Inflammatory macrophage treated with lipopolysaccharide for 1 hour (primary cell): ENCODE measurements around the gene PVR.
"Not testable (repeated sequence)": the region's sequence is repeated elsewhere in the genome, so short reads cannot be mapped to it uniquely, and the experiment has no call there.

Experiments
- DNase-seq, 2 donors: peaks; one replicate each; pipeline ENCODE4 v3.0.0-alpha.2; 2020 to 2022

Gene PVR

DNA sequence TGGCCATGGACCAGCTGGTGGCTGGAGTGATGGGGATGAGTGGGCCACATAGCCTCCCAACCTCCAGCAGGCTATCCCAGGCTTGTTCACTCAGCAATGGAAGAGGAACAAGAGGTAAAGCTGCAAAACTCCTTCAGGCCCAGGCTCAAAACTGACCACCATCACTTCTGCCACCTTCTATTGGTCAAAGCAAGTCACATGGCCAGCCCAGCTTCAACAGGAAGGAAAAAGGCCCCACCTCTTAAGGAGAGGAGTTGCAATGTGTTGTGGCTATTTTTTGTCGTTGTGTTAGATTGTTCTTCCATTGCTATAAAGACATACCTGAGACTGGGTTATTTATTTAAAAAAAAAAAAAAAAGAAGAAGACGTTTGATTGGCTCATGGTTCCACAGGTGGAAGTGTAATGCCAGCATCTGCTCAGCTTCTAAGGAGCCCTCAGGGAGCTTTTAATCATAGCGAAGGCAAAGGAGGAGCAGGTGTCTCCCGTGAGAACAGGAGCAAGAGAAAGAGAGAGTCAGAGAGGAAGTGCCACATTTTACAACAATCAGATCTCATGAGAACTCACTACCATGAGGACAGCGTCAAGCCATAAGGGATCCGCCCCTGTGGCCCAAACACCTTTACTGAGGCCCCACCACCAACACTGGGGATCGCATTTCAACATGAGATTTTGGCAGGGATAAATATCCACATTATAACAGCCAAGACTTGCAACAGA is 24.9 kb upstream of the PVR start:
- no peak for DNase-seq

DNA sequence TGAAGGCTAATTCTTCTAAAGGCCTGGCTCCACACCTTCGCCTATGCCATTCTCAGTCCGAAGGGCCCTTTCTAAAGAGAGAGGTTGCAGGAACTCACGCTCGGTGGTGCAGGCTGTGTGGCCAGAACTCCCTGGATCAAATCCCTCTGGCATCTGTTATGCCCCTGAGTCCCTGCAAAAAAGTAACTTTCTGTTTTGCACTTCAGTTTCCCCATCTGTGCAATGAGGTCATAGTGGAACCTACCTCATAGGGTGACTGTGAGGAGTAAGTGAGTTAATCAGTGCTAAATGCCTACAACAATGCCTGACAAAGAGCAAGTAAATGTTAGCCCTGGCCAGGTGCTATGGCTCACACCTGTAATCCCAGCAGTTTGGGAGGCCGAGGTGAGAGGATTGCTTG is 23.0 kb upstream of the PVR start:
- peak; percentile 51 to 59 for DNase-seq

DNA sequence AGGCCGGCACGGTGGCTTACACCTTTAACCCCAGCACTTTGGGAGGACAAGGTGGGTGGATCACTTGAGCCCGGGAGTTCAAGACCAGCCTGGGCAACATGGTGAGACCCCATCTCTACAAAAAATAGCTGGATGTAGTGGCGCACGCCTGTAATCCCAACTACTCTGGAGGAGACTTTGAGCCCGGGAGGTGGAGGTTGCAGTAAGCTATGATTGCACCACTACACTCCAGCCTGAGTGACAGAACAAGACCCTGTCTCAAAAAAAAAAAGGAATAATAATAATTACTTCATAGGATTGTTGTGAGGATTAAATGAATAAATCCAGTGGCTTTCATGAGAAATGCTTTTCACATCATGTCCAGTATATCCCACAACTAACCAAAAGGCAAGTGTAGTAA is 22.3 kb upstream of the PVR start:
- DNase-seq: no peak

DNA sequence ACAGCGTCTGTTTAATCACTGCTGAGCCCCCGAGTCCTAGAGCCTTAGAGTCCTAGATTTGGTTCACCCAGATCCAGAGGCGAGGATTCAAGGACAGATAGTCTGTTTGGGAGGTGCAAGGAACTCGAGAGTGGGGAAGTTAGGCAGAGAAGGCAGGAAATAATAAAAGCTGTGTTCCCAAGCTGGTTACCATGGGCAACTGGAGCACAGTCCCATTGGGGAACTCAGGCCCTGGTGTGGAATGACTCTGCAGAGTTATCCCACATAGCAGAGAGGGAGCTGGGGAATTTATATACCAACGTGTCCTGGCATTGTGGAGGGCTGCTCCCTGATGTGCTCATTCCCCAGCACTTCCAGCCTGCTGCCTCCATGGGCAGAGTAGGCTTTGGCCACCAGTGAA is 20.6 kb upstream of the PVR start:
- DNase-seq: peak; percentile 54 to 65

DNA sequence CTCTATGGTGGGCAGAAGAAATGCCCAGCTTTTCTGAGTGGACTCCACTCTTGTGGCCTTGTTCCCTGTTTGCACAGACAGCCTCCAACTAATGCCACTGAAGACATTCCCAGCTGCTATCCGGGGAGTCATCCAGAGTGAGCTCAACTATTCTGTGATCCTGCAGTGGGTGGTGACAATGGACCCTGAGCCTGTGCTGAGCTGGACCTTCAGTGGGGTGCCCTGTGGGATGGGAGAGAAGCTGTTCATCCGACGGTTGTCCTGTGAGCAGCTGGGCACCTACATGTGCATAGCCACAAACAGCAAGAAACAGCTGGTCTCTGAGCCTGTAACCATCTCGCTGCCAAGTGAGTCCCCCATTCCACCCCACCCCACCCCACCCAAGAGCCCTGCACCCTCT is 20.1 kb upstream of the PVR start:
- DNase-seq: no peak

DNA sequence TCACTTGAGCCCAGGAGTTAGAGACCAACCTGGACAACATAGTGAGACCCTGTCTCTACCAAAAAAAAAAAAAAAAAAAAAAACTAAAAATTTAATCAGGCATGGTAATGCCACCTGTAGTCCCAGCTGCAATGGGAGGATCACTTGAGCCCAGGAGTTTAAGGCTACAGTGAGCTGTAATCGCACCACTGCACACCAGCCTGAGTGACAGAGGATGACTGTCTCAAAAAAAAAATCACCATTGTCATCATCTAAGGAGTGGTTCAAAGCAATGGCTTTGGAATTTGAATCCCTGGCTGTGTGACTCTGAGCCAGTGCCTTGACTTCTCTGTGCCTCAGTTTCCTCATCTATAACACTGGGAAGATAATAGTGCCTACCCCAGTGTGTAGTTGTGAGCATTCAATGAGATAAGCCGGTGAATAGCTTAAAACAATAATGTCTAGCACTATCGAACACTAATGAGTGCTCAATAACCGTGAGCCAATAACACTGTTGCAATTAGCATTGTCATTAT is 18.8 kb upstream of the PVR start:
- no peak for DNase-seq

DNA sequence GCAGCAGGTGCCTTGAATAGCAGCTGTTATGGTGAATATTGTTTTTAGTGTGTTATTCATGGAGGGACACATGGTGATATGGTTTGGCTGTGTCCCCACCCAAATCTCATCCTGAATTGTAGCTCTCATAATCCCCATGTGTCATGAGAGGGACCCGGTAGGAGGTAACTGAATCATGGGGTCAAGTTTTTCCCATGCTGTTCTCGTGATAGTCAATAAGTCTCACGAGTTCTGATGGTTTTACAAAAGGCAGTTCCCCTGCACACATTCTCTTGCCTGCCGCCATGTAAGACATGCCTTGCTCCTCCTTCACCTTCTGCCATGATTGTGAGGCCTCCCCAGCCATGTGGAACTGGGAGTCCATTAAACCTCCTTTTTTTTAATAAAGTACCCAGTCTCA is 18.1 kb upstream of the PVR start:
- not testable (repeated sequence) for DNase-seq

DNA sequence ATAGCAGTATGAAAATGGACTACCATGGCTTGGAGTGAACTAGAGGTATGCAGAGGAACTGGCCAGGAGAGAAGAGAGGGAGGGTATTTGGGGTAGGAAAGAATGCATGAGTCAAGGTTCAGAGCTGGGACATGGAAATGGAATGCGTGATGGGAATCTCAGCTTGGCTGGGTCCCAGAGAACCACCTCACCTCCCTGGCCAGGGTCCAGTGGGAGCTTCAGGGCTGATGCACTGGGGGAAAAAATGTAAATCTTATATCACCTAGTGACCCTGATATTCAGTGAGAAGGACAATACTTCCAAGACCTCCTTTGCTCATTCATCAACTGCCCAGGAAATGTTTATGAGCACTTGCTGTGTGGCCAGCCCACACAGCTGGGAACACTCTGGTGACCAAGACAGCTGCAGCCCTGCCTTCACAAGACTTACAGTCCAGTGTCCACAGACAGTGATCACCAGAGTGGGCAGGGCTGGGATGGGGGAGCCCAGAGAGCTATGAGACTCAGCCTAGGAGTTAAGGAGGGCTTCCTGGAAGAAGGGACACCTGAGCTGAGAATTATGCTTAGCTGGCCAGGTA is 17.6 kb upstream of the PVR start:
- DNase-seq: no peak

DNA sequence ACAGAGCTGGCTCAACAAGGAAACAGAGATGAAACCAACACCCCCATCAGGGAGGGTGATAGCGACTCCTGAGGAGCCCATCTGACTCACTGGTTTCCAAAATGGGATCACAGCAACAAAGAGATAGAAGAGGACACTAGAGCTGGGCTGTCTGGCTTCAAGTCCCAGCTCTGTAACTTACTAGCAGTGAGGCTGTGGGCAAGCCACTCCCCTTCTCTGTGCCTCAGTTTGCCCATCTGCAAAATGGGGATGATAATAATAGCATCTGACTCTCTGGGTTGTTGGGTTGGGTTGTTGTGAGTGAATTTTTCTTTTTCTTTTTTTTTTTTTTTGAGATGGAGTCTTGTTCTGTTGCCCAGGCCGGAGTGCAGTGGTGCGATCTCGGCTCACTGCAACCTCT is 16.1 kb upstream of the PVR start:
- DNase-seq: no peak

DNA sequence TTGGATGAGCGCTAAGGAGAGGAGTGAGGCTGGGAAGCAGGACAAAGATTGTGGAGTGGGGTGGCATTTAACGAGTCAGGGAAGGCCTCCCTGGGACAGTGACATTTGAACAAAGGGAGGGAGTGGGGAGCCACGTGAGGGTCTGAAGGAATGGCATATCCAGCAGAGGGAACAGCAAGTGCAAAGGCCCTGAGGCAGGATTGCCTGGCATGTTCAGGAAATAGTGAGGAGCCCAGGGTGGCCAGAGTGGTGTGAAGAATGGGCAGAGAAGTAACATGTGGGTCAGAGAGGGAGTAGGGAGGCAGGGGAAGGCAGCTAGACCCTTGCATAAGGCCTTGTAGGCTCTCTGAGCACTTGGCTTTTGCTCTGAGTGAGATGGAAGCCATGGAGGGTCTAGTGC is 14.9 kb upstream of the PVR start:
- DNase-seq: no peak

DNA sequence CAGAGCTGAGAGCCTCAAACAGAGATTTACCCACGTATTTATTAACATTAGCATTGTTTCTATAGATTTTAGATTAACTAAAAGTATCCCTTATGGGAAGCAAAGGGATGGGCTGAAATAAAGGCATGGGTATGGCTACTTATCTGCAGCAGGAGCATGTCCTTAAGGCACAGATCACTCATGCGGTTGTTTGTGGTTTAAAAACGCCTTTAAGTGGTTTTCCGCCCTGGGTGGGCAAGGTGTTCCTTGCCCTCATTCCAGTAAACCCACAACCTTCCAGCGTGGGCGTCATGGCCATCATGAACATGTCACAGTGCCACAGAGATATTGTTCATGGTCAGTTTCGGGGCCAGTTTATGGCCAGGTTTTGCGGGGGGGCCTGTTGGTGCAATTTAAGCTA is 12.1 kb upstream of the PVR start:
- DNase-seq: not testable (repeated sequence)

DNA sequence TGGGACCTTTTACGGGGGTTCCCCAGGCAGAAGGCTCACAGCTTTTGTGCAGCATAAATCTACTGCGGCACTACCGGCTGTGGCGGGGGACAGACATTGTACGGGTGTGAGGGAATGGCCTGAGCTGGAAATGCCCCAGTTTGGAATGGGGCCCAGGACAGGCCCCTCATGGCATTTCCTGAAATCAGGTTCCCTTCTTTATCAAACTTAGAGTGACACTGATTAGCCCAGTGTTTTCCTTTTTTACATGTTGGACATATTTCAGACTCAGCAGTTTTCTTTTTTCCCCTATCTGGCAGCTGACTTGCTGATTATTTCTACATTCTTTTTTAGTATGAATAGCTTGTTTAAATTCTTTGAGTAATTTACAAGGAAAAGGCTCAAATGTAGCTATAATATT is 9.7 kb upstream of the PVR start:
- DNase-seq: not testable (repeated sequence)

DNA sequence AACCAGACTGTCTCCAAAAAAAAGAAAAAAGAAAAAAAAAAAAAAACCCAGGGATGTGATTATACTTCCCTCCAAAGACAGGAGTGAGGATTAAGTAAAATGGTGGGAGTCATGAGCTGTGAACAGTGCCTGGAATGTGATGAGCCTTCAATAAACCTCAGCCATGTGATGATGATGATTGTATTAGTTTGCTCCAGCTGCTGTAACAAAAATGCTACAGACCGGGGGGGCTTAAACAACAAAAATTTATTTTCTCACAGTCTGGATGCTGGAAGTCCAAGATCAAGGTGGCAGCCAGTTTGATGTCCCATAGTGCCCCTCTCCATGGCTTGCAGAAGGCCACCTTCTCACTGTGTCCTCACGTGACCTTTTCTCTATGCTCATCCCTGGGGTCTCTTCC is 8.9 kb upstream of the PVR start:
- no peak for DNase-seq

DNA sequence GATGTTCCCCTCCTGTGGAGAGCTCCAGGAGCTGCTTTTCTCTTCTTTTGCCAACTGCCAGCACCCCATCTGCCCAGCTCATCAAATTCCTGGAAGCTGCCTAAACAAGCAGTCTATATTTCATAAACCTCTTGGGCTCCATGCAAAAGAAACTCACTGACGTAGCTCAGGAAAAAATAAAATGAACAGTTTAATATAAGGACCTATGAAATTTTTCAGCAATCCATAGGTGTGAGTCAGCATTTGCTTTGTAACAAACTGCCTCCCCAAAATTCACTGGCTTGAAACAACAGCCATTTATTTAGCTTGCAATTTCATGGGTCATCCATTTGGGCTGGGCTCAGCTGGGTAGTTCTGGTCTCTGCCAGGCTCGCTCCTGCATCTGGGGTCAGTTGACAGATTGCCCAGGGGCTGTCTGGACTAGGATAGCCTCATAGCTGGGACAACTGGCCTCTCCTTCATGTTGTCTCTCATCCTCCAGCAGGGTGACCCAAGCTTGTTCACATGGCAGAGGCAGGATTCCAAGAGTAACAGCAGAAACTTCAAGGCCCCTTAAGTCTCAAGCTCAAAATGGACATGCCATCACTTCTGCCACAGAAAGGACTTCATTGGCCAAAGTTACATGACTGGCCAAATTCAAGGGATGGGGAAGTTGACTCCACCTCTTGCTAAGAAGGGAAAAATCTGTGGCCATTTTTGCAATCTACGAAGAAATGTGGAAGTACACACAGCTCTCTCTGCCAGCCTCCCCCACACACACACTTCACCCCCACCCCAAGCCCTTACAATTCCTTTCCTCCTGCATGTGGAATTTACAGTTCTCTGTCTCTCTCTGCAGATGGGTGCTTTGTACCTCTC is 7.9 kb upstream of the PVR start:
- DNase-seq: peak; percentile 89 to 93

DNA sequence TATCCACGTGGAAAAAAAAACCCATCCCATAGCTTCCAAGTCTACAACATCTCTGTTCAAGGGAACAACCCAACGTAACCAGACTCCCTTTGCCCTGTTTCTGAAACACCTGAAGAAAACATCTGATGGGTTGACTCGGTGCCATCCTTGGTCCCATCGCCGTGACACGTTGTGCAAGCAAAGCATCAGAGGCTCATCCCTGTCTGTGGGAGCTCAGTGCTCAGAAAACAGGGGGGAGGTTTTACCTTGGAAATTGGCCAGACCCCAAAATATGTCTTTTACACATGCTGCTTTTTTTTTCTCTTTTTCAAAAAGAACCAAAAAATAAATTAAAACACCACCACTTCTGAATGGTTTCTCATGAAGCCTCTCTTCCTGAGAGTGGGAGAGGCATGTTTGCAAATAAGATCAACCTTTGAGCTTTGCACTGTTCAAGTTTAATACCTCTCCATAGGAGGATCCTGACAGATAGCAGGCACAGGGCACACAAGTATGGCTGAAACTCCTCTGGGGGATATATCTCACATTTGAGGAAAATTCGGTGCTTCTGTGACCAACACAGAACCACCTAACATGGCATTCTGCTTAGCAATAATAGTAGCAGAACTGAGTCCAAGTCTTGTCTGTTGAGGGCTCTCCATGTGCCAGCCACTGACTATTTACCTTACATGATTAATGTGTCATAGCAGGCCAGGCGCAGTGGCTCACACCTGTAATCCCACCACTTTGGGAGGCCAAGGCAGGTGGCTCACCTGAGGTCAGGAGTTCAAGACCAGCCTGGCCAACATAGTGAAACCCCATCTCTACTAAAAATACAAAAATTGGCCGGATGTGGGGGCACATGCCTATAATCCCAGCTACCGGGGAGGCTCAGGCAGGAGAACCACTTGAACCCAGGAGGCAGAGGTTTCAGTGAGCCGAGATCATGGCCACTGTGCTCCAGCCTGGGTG is 7.0 kb upstream of the PVR start:
- no peak for DNase-seq

DNA sequence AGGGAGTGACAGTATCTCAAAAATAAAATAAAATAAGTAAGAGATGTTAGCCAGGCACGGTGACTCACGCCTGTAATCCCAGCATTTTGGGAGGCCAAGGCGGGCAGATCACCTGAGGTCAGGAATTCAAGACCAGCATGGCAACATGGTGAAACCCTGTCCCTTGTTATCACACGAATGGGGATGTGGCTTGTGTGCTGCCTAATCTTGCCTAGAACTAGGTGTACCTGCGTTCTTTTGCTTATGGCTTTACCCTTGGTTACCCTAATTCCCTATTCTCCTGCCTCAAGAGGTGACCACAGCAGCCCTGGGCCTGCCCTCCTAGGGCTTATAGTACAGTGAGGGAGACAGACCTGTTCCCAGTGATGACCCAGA is 6.3 kb upstream of the PVR start:
- DNase-seq: no peak

DNA sequence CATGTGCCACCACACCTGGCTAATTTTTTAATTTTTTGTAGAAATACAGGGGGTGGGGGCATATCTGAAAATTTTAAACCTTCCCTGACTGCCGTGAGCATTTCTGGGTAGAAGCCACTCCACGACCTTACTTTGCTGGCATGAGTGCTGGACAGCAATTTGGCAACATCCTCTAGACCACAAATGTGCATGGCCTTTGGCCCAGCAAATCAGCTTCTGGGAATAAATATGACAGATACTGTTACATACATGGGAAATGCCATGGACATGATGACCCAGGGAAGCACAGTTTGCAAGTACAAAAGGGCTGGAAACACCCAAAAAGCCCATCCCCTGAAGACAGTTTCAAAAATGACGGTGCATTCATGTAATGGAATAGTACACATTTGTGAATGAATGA is 3.2 kb upstream of the PVR start:
- DNase-seq: peak; percentile 74 to 91

DNA sequence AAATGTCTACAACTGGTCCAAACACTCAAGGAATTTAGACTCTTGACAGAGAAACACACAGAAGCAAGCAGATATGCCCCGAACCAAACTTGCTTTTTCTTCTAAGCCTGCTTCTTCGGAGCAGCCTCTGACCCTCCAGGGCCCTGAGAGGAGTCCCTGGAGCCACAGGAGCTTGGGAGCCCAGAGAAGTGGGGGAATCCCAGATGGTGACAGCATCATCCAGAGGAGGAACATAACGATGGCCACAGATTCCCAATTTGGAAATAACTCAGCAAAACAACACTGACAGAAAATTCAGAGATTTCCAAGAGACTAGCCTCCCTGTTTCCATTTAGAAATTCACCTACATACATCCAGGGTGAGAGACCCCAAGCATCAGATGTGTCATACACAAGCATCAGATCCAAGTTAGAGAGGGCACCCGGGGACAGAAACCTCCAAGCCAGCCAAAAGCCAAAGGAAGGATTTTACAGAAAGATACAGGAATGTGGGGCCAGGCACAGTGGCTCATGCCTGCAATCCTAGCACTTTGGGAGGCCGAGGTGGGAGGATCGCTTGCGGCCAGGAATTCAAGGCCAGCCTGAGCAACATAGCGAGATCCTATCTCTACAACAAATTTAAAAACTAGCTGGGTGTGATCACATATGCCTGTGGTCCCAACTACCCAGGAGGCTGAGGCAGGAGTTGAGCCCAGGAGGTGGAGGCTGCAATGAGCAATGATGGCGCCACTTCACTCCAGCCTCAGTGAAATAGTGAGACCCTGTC is 2.0 kb upstream of the PVR start:
- DNase-seq: peak; percentile 65 to 78

DNA sequence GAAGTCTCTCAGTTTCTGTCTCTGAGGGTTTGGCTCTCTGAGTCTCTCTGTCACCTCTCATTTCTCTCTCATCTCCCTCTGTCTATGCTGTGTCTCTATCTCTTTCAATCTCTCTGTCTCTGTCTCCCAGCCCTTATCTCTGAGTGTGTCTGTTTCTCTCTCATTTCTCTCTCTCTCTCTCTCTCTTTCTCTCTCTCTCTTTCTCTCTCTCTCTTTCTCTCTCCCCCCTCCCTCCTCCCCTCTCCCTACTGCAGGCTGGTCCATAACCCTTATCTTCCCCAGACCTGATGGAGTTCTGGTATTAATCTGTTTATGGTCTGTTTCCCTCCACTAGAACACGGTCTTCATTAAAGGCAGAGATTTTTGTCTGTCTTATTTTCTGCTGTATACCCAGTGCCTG is 1.3 kb upstream of the PVR start:
- no peak for DNase-seq

DNA sequence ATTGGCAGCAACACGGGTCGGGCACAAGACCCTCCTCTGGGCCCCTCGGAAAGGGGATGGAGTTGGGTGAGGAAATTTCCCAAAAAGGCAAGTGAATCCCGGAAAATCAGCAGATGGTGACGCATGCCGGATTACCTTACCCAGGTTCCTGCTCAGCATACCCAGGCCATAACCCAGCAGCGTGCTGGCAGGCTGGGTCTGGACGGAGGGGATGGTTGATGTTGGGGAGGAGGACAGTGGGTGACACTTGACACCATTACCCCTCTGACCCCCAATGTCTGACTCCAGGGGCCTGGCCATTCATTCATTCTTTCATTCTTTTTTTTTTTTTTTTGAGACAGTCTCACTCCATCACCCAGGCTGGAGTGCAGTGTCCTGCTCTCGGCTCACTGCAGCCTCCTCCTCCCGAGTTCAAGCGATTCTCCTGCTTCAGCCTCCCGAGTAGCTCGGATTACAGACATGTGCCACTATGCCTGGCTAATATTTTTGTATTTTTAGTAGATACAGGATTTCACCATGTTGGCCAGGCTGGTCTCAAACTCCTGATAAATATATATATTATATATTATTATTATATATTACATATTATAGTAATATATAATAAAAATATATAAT is 799 bp downstream of the PVR start:
- DNase-seq: peak in 1 of 2 donors; percentile 51

DNA sequence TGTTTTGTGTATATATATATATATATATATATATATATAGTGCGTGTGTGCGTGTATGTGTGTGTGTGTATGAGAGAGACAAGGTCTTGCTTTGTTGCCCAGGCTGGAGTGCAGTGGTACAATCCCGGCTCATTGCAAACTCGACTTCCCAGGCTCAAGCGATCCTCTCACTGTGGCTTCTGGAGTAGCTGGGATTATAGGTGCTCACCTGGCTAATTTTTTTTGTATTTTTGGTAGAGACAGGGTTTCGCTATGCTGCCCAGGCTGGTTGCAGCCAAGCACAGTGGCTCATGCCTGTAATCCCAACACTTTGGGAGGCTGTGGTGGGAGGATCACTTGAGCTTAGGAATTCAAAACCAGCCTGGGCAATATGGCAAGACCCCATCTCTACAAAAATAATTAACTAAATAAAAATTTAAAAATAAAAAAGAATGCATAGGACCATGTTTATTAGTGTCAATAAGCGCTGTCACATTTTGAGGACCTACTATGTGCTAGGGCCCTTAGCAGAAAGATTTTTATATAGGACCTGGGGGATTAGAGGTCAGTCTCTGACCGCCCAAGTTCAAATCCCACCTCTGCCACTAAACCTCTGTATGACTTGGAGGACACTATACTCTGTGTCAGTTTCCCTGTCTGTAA is 1.8 kb downstream of the PVR start:
- no peak for DNase-seq
